Gastroesophageal sphincter (tissue), 4 donors: ENCODE measurements around the gene BLOC1S4. TPM values are rescaled to one million over a fixed set of nuclear protein-coding genes. Genes with fewer than 3 reads are reported as not detected.
"Not testable (repeated sequence)": the region's sequence is repeated elsewhere in the genome, so short reads cannot be mapped to it uniquely, and the experiment has no call there.

Experiments used
- ATAC-seq: fragments of 150-250 bp; one replicate; pipeline ENCODE4 v1.9.1; 2016; ENCODE audit warnings: mild to moderate bottlenecking, moderate library complexity
- H3K27ac ChIP-seq, 4 donors: fragments of 200-600 bp; sonication (generic) in 3 of 4; 1 replicate in 3 of 4; 2 replicates in 1 of 4; pipeline ENCODE4 v1.5.1; 2016 to 2019
- H3K27me3 ChIP-seq: fragments of 200-600 bp; sonication (generic); one replicate; pipeline ENCODE4 v1.5.1; 2019
- H3K36me3 ChIP-seq, 2 donors: fragments of 200-600 bp; sonication (generic); one replicate each; pipeline ENCODE4 v1.5.1; 2019; ENCODE audit warnings: control low read depth in 1 of 2
- H3K4me1 ChIP-seq, 3 donors: fragments of 200-600 bp; sonication (generic); 1 replicate in 2 of 3; 2 replicates in 1 of 3; pipeline ENCODE4 v1.5.1; 2016 to 2019; ENCODE audit warnings: control low read depth in 2 of 3
- H3K4me3 ChIP-seq, 2 donors: fragments of 200-600 bp; sonication (generic); one replicate each; pipeline ENCODE4 v1.5.1; 2019; ENCODE audit warnings: mild to moderate bottlenecking in 1 of 2, moderate library complexity in 1 of 2
- H3K9me3 ChIP-seq, 3 donors: fragments of 200-600 bp; sonication (generic); one replicate each; pipeline ENCODE4 v1.5.1; 2017 to 2019; ENCODE audit warnings: control low read depth in 2 of 3
- CTCF ChIP-seq, 4 experiments: fragments of 200-600 bp in 2 of 4; fragments of 450-650 bp in 2 of 4; sonication (generic) in 1 of 4; IDR thresholded peaks; one replicate each; pipeline ENCODE4 v1.5.1; 2017 to 2019; ENCODE audit warnings: antibody characterized with exemption in 4 of 4, mild to moderate bottlenecking in 2 of 4, moderate library complexity in 2 of 4
- EP300 ChIP-seq: sonication (generic); formaldehyde crosslinking; IDR thresholded peaks from one replicate; pipeline ENCODE4 v1.6.1; 2017; ENCODE audit warnings: antibody characterized with exemption, mild to moderate bottlenecking
- POLR2A ChIP-seq, 2 donors: fragments of 450-650 bp; IDR thresholded peaks; one replicate each; pipeline ENCODE4 v1.6.1; 2017; ENCODE audit warnings: antibody characterized with exemption in 2 of 2, mild to moderate bottlenecking in 2 of 2, moderate library complexity in 1 of 2
- POLR2AphosphoS5 ChIP-seq: sonication (generic); formaldehyde crosslinking; IDR thresholded peaks from one replicate; pipeline ENCODE4 v1.6.1; 2017; ENCODE audit warnings: antibody characterized with exemption
- WGBS, 2 donors: methylation state at CpG; one replicate each; pipeline ENCODE4 v1.1.5; 2018; ENCODE audit warnings: low coverage in 1 of 2; 5-methylcytosine and 5-hydroxymethylcytosine counted together
- total RNA-seq, 4 donors: library from RNA; depleted of rRNA; stranded (reverse); fragments of >200 nt; gene quantifications; one replicate each; pipeline ENCODE4 v1.1.0, GENCODE V29; 2016

BLOC1S4 gene
- total RNA-seq: 10 to 100 TPM; 10.1 to 20.7 (median 18.7) TPM

- 0% methylated on average over 18 to 19 of the region's 109 CpGs for WGBS, 2 donors
- Histone ChIP-seq H3K4me1 (peaks cover 0 to 46% (median 18%) of the 10 kb centered on the region in 3 donors), H3K4me3 (peak within 1 kb of the TSS; percentile 58 to 90), H3K9me3 (no peaks in the 10 kb centered on the region), H3K36me3 (no peaks in the 10 kb centered on the region), H3K27me3 (no peaks in the 10 kb centered on the region), H3K27ac (peak within 1 kb of the TSS; percentile 57 to 99 (median 94))
- peak in 3 of 4 experiments; percentile 21 to 40 (median 35) for TF ChIP-seq CTCF (IDR thresholded peaks at IDR 0.05)
- peak; percentile 90 to 91 for TF ChIP-seq POLR2A (IDR thresholded peaks at IDR 0.05)
- TF ChIP-seq POLR2AphosphoS5: peak; percentile 97
- TF ChIP-seq EP300: no peak
- ATAC-seq: peak; percentile 92
Measured at GRCh38 chr4:6716018-6716911, at the start of gene BLOC1S4. TSS of gene BLOC1S4 (plus strand) at chr4:6716174. CDS start at chr4:6716210, 36 bp downstream.

GRCh38 chr4:6668391-6668790 is 47.6 kb upstream of the BLOC1S4 start:
- WGBS, 2 donors: 67 to 86% methylated on average over 1 to 11 of the region's 11 CpGs
- Histone ChIP-seq H3K27me3 (peaks cover 5% of the 10 kb centered on the region), H3K4me3 (no peak overlapping the region), H3K4me1 (peaks cover 0 to 28% (median 4%) of the 10 kb centered on the region in 3 donors), H3K9me3 (no peaks in the 10 kb centered on the region), H3K36me3 (peaks cover 0 to 30% of the 10 kb centered on the region in 2 donors), H3K27ac (no peak overlapping the region)
- TF ChIP-seq CTCF (IDR thresholded peaks at IDR 0.05) (no peak), POLR2AphosphoS5 (no peak), EP300 (no peak), POLR2A (IDR thresholded peaks at IDR 0.05) (no peak)
- ATAC-seq: no peak

GRCh38 chr4:6671648-6672047 is 44.3 kb upstream of the BLOC1S4 start:
- peaks cover 0 to 42% of the 10 kb centered on the region in 2 donors for H3K36me3 ChIP-seq
- TF ChIP-seq CTCF (IDR thresholded peaks at IDR 0.05): no peak
- no peak for TF ChIP-seq EP300

GRCh38 chr4:6672131-6672530 is 43.8 kb upstream of the BLOC1S4 start:
- H3K4me1 ChIP-seq: peaks cover 0 to 42% (median 25%) of the 10 kb centered on the region in 3 donors
- H3K27ac ChIP-seq: no peak overlapping the region
- WGBS, 2 donors: 95 to 96% methylated on average over 14 to 15 of the region's 19 CpGs
- TF ChIP-seq POLR2A (IDR thresholded peaks at IDR 0.05) (no peak), CTCF (IDR thresholded peaks at IDR 0.05) (no peak), POLR2AphosphoS5 (no peak), EP300 (no peak)
- H3K27me3 ChIP-seq: no peaks in the 10 kb centered on the region
- no peak for ATAC-seq
- peaks cover 0 to 42% of the 10 kb centered on the region in 2 donors for H3K36me3 ChIP-seq
- H3K9me3 ChIP-seq: no peaks in the 10 kb centered on the region
- no peak overlapping the region for H3K4me3 ChIP-seq

More at GRCh38 chr4:6671648-6672047, 44.3 kb upstream of the BLOC1S4 start:
- H3K9me3 ChIP-seq: no peaks in the 10 kb centered on the region
- H3K4me1 ChIP-seq: peaks cover 0 to 37% (median 20%) of the 10 kb centered on the region in 3 donors
- no peaks in the 10 kb centered on the region for H3K27me3 ChIP-seq
- no peak for ATAC-seq
- H3K27ac ChIP-seq: no peak overlapping the region
- 86% methylated on average over 1 of the region's 1 CpG; no CpG with 5 or more reads in 1 of the 2 donors for WGBS, 2 donors
- H3K4me3 ChIP-seq: no peak overlapping the region

GRCh38 chr4:6672541-6673190 is 43.3 kb upstream of the BLOC1S4 start:
- not testable (repeated sequence) for H3K27me3 ChIP-seq, H3K9me3 ChIP-seq, ATAC-seq
- Histone ChIP-seq H3K36me3 (peaks cover 0 to 42% of the 10 kb centered on the region in 2 donors), H3K4me1 (peaks cover 0 to 47% (median 27%) of the 10 kb centered on the region in 3 donors), H3K4me3 (peak overlapping the region in 1 of 2 donors; percentile 90), H3K27ac (peak overlapping the region in 2 of 4 donors; percentile 86 to 94)
- 100% methylated on average over 2 of the region's 34 CpGs; no CpG with 5 or more reads in 1 of the 2 donors for WGBS, 2 donors
